HG03469 (cell line): Measurements from ENCODE around the gene KIAA1755.

Experiments used
- ATAC-seq: cut with Tn5 transposase; IDR thresholded peaks from one replicate; pipeline ENCODE4 v1.9.1; 2021; ENCODE audit warnings: mild to moderate bottlenecking, moderate library complexity, moderate number of reproducible peaks; ENCODE audit not compliant: unreplicated experiment

Gene KIAA1755

DNA sequence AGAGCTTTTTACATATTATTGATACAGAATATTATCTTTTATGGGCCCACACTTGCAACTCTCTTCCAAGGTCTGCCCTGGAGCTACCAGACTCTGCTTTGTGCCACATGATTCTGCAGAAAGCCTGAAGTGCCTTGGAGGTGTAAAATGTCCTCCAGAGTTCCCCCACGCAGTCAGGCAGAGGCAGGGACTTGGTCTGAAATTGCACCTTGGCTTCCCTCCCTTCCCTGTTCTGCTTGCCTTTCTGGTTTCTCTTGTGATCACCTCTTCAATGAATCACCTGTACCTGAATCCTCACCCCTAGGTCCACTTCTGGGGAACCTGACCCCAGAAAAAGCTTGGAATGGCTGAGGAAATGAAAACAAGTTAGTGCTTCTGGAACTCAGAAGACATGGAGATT, 52.4 kb downstream of the KIAA1755 start:
- no peak for ATAC-seq

DNA sequence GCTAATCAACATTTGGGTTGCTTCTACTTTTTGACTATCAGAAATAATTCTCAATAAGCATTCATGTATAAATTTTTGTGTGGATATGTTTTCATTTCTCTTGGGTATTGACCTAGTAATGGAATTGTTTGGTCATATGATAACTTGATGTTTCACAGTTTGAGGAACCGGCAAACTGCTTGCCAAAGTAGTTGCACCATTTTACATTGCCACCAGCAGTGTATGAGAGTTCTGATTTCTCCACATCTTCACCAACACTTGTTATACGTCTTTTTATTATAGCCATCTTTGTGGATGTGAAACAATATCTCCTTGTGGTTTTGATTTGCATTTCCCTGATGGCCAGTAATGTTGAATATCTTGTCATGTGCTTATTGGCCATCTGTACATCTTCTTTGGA, 52.9 kb downstream of the KIAA1755 start:
- no peak for ATAC-seq

DNA sequence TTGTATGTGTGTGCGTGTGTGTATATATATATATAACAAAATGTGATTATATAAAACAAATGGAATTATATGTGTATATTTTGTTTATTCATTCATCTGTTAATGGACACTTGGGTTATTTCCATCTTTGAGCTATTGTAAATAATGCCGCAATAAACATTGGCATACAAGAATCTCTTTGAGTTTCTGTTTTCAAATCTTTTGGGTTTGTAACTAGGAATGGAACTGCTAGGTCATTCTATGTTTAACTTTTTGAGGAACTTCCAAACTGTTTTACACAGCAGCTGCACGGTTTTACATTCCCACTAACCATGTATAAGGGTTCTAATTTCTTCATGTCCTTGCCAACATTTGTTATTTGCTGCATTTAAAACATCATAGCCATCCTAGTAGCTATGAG, 55.5 kb downstream of the KIAA1755 start:
- no peak for ATAC-seq

DNA sequence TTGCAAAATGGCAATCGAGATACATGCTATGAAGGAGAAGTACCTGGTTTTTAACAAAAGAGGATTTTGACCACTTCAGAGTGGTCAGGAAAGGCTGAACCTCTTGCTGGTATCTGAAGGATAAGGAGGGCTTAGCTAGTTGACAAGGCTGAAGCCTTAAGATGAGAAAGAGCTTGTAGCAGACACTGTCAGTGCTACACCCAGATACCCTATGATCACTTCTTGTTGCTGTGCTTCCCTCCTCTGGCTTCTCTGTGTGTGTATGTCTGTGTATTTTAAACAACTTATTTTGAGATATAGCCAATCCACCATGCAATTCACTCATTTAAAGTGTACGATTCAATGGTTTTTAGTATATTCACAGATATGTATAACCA, 56.6 kb downstream of the KIAA1755 start:
- no peak for ATAC-seq

DNA sequence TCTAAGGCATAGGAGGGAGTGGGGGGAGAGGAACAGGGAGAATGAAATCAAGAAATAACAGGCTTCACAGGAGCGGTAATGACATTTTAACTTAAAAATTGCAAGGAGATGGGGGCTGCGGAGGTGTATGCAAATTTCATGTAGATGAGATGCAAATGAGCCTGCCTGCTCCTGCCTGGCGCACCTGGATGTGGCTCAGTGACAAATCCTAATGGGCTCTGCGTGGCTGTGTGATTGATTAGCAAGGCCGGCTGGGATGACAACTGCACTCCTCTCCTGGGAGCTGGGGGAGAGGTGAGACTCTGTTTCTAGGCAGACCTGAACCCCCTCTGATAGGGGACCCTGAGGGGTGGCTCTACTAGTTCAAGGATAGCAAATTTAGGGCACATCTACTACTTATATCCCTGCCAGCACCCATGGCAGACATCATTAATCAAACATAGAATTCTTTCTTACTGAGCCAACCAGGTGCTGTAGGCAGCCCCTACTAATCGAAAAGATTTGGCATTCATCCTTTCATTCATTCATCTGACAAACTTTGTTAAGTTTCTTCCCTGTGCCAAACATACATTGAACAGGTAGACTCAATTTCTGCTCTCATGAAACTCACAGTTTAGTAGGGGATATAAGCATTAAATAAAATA, 57.1 kb downstream of the KIAA1755 start:
- no peak for ATAC-seq

DNA sequence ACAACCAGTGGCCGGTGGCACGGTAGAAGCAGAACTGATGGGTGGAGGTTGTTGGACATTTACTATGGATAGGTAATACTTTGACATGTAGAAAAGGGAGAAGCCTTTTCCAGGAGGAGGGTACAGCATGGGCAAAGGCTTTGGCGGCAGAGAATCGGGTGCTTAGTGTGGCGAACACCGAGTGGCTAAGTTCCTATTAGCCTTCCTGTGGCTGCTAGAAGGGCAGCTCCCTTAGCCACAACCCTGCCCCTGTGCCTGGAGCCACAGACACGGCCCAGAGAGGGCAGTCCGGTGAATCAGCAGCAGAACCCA, 57.6 kb downstream of the KIAA1755 start:
- no peak for ATAC-seq

DNA sequence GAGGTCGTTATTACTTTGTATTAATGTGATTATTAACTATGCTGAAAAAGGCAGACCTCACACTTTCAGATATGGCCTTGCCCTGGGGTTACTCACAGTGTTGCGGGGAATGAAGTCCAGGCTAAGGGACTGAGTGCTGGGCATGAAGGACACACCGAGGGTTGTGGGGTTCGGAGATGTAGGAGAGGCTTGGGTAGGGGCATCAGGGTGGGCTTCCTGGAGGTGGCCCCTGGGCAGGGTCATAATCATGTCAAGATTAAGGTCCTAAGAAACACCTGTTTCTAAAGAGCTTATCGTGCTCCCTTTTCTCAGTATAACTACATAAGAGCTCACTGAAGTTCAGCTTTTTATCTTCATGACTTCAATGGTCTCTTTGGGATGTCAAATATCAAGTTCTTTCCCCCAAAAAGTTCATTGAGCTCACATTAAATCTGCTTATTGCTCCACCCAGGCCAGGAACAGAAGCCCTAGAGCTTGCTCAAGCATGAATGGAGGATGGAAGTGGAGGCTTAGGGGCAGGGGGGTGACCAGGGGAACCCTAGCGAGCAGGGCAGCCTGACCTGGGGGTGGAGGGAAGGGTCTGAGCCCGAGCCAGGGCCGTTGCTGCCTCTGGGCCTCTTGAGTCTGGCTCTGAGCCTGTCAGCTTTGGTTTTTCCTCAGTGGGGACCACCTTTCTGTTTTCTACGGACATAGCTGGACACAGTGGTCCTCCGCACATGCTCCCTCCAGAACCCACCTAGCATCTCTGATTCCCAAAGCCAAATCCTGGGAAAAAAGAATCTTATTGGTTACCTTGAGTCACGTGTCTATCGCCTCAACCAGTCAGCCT, 58.2 kb downstream of the KIAA1755 start:
- no peak for ATAC-seq

DNA sequence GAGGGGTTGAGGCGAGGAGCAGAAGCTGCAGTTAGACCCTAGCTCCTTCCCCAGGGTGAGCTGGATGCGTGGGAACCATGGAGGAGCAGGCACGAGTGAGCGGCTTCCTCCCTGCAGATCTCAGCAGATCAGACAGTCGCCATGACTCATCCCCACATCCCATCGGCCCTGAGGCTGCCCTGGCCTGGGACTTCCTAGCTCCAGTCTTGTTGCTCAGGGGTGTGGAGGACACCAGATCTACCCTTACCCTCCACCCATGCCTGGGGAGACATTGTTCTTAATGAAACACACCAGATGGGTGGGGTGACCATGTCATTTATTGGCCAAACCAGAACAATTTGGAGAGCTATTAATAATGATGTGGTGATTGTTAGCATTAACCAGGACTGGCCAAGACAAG, 59.2 kb downstream of the KIAA1755 start:
- ATAC-seq: no peak

DNA sequence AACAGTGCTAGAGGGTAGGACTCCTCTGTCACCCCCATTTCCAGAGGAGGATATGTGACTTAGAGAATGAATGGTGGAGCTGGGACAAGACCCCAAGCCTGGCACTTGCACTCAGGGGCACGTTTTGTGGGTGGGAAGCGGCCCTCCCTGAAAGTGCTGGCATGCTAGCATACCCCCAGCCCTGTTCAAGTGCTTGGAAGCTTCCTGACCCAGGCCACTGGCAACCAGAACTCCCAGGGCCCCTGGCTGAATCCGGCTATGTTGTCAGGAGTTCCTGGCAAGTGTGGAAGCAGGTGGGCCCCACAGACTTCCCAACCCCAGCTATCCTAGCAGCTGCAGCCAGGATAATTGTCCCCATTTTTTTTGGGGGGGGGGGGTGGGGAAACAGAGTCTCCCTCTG, 59.9 kb downstream of the KIAA1755 start:
- no peak for ATAC-seq

DNA sequence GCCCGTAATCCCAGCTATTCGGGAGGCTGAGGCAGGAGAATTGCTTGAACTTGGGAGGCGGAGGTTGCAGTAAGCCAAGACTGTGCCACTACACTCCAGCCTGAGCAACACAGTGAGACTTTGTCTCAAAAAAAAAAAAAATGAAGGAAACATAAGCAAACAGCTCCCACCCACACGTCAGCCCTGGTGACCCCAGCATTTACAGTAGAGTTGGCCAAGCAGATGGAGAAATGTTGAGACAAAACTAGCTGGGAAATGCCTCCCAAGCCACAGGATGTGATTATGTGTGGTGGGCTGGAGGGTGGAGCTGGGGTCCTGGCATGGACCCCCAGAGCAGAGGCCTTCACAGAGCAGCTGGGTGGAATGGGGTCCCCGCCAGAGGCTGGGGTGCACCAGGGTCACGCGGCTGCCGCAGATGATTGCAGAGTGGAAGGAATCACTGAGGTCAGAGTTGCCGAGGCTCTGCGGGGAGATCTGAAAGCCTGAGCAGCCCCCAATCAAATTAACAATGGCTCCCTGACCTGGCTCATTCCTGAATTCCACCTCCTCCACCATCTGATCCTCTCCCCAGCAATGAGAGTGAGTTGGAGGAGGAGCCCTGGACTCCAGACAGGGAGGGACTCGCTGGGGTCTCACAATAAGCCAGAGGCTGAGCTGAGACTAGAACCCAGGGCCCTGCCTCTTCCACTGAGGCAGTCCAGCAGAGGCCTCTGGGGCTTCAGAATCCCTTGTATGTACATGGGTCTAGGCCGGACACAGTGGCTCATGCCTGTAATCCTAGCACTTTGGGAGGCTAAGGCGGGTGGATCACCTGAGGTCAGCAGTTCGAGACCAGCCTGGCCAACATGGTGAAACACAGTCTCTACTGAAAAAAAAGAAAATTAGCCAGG, 60.8 kb downstream of the KIAA1755 start:
- ATAC-seq: no peak

DNA sequence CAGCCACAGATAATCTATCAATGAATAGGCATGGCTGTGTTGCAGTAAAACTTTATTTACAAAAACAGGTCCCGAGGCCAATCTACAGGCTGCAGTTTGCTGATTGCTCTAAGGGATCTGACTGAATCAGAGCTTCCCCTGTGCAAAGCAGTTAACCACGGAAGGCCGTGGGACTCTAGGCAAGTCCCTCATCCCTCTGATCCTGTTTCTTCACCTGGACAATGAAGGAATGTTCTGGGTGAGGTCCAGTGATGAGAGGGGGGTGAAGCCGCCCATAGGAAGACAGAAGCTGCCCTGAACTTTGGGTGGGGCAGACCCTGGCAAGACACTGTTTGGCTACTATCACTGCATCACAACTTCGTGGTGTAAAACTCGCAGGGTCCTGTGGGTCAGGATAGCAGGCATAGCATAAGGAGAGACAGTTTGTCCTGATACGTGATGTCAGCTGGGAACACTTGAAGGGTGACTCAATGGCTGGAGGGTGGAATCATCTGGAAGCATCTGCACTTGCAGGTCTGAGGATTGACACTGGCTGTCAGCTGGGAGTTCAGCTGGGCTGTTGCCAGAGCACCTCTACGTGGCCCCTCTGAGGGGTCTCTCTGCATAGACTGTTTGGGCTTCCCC, 62.2 kb downstream of the KIAA1755 start:
- no peak for ATAC-seq

DNA sequence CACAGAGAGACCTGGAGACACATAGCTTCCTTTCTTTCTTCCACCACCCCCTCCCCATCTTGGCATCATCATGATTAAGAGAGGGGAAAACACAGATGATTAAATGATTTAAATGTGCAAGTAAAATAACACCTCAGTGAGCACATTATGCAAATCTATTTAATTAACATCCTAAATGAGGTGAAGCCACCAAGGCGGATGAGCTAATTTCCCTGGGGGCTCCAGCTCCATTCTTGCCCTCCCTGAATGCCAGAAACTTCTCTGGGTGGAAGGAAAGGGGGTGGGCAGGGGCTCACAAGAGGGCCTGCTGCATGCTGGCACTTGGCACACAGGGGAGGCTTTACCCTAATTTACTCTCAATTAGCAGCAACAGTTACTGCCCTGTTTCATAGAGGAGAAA, 62.9 kb downstream of the KIAA1755 start:
- no peak for ATAC-seq

DNA sequence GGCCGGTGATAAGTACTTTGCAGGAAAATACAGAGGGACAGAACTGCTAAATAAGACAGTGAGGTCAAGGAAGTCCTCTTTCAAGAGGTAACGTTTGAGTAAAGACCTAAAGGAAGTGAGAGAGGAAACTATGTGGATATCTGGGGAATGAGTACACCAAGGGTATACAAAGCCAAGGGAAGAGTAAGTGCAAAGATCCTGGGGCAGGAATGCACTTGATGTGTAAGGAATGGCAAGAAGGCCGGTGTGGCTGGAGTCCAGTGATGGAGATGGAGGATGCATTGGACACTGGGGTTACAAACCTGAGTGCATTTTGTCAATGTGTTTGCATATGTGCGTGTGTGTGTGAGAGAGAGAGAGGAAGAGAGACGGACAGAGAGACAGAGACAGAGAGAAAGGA, 63.3 kb downstream of the KIAA1755 start:
- ATAC-seq: no peak

DNA sequence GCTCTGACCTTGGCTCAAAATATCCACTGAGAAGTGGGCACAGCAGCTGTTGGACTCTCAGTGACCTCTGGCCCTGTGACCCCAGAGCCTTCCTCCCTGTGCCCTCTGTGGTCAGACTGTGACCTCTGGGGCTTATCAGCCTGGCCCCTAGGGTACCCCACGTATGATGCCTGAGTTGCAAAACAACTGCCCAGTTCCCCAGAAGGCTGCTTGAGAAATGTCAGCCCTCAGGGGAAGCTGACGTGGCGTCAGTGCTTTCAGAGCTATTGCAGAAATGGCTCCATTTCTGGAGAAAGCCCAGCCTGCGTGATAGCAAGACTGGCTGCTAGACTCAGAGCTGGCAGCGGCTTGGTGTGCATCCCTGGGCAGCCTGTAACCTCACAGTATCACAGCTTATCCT, 63.9 kb downstream of the KIAA1755 start:
- no peak for ATAC-seq

DNA sequence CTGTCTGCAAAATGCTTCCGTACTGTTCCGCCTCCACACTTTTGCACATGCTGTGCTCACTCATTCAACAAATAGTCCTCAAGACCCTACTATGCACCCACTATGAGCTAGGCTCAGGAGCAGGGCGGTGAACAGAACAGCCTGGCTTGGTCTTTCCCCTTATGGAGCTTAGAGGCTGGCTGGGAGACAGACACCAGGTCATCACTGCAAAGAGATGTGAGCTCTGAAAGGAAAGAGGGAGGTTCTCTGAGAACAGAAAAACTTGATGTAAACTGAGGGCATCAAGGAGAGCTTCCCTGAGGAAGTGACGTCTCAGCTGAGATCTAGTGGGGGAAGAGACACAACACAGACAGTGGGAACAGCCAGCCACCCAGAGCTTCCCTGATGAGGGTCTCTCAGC, 64.5 kb downstream of the KIAA1755 start:
- ATAC-seq: no peak

DNA sequence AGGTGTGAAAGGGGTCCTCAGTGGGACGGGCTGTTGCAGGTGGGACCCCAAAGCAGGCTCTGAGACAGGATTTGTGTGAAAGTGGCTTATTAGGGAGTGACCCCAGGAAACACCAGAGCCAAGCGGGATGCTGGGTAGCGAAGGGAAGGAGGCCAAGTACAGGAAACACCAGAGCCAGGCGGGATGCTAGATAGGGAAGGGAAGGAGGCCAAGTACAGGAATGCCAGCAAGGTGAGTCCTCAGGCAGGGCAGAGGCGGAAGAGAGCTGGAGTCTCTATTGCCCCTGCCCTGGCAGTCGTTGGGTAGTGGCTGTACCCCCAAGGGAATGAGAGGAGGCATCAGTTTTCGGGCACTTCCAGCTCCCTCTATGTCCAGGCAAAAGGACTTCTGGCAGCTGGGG, 65.0 kb downstream of the KIAA1755 start:
- ATAC-seq: no peak

DNA sequence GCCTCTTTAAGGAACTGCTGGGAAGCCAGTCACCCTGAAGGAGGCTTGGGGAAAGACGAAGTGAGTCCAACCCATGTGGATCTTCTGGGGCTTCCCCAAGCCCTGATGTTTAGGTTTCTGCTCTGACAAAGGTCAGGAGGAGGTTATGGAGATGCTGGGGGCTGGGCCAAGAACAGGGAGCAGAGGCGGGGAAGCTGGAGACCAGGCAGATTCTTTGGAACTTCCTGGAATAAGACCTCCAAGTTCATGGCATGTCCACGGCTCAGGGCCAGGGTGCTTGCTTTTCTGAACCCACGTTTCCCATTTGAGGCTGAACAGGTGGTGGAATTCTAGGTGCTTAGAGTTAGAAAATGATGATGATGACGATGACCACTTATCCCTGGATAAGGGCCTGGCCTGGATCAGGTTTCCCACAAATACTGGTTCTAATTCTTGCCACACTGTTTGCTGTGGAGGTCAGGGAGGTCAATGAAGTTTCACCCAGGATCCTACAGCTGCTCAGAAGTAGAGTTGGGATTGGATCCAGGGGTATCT, 65.5 kb downstream of the KIAA1755 start:
- ATAC-seq: no peak

DNA sequence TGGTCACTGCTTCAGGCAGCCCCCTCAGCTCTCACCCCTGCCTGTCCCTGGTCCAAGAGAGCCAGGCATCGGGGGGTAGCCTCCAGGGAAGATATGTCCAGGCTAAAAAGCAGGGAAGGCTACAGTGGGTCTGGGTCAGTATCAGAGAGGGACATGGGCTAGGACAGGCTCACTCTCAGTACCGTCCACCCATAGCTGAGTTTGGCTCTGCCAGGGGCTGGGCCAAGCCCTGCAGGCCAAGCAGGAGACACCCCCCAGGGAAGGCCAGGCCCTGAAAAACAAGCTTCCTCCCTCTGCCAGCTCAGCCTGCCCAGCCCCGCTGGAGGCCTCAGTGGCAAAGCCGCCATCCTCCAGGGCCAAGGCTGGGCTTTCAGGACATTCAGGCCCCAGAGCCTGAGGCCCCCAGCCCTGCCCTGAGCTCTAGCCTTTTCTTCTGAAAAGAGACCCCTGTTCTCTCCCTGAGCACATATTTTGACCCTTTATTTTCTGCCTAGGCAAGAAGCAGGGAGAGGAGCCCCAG, 66.9 kb downstream of the KIAA1755 start:
- ATAC-seq: no peak

DNA sequence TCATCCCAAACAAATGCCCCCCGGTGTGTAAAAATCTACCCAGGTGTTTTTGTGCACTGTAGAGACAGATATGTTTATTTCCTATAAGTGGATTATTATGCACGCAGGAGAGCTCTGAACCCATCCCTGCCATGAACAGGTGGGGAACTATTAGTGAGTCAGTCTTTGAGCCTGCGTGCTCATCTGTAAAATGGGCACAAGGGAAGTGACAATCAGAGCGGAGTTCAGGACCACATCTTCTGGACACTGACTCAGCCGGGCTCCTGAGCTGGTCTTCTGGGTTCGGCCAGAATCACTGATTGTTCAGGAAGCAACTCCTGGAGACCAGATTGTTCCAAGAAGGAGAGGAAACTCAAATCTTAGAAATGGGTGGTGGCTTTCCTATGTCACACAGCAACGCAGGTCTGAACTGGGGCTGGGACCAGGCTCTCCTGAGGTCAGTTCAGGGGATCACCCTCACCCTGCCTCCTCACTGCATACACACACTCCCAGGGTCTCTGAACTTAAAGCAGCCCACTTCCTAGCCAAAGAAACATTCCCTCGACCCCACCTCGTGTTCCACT, 68.1 kb downstream of the KIAA1755 start:
- no peak for ATAC-seq

DNA sequence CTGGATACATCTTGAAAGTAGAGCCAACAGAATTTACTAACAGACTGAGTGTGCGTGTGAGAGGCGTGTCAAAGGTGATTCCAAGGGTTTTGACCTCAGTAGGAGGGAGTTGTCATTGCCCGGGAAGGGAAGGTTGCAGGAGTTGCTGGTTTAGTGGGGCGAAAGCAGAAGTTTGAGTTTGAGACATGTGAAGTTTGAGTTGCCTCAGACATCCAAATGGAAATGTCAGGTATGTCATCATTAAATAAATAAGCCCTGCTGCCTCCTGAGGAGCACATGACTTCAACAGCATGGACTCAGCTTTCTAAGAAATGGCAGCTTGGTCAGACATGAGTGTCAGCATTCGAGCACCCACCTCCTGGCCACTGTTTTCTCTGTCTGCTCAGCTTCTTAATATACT, 68.9 kb downstream of the KIAA1755 start:
- ATAC-seq: no peak

DNA sequence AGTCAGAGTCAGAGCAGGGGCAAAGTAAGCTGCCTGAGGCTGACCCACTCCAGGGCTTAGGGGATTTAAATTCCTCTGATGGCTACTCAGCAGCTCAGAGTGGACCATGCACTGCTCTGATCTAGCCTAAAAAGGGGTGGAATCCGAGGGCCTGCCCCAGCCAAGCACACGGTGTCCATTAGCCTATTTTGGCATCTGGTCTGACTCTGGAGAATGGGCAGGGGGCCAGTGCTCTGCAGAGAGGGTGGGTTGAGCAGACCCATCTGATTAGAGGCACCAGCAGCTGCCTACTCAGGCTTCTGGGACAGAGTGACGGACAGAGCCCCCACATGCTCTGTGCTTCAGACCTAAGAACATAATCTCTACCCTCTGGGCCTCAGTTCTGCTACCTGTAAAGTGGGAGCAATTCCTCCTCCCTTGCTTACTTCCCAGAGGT, 69.6 kb downstream of the KIAA1755 start:
- no peak for ATAC-seq
